HG03280 (cell line): ENCODE results near the gene BABAM2.
"Not testable (repeated sequence)": the region's sequence is repeated elsewhere in the genome, so short reads cannot be mapped to it uniquely, and the experiment has no call there.

Experiments used
- ATAC-seq: cut with Tn5 transposase; IDR thresholded peaks from one replicate; pipeline ENCODE4 v1.9.1; 2021; ENCODE audit warnings: mild to moderate bottlenecking, moderate library complexity; ENCODE audit not compliant: unreplicated experiment

The BABAM2 gene

DNA sequence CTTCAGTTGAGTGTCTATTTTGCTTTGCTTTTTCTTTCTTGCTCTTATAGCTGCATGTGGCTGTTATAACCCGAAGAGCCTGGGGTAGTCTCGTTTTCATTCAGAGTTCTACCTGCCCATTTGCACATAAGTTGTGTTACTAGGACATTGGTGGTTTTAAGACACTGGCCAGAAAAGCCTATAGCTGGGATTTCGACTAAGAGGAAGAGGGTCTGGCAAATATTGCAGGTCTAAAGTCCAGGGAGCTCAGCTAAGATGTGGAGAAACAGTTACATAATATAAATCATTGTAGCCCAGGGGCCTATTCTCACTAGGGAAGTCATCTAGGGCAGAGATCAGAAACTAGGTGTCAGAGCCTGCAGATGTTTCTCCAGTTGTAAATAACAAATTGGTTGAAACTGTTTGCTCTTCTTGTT, 120.8 kb downstream of the BABAM2 start:
- ATAC-seq: no peak

DNA sequence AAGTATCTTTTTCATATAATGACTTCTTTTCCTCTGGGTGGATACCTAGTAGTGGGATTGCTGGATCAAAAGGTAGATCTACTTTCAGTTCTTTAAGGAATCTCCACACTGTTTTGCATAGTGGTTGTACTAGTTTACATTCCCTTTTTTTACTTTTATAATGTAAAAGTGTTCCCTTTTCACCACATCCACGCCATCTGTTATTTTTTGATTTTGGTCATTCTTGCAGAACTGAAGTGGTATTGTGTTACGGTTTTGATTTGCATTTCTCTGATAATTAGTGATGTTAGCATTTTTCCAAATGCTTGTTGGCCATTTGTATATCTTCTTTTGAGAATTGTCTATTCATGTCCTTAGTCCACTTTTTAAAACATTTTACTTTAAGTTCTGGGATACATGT, 127.9 kb downstream of the BABAM2 start:
- ATAC-seq: not testable (repeated sequence)

DNA sequence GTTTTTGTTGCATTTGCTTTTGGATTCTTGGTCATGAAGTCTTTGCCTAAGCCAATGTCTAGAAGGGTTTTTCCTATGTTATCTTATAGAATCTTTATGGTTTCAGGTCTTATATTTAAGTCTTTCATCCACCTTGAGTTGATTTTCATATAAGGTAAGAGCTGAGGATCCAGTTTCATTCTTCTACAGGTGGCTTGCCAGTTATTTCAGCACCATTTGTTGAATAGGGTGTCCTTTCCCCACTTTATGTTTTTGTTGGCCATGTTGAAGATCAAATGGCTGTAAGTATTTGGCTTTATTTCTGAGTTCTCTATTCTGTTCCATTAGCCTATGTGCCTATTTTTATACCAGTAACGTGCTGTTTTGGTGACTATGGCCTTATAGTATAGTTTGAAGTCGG, 129.0 kb downstream of the BABAM2 start:
- ATAC-seq: not testable (repeated sequence)

DNA sequence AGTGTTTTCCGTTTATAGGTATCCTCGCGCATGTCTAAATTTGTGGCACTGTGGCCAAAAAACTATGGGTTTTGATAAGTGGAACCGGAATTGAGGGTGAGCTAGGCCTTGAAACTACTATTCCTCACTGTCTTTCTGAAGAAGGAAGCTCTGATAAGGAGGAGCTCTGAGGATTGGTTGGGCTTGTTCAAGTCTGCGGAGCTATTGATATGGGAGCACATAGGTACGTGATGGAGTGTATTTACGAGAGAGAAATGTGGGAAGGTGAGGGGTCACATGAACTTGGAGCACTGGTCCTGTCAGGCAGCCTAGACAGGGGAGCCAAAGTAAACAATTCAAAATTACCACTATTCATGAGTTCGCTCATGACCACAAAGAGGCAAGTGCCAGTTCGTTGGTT, 131.4 kb downstream of the BABAM2 start:
- ATAC-seq: no peak

DNA sequence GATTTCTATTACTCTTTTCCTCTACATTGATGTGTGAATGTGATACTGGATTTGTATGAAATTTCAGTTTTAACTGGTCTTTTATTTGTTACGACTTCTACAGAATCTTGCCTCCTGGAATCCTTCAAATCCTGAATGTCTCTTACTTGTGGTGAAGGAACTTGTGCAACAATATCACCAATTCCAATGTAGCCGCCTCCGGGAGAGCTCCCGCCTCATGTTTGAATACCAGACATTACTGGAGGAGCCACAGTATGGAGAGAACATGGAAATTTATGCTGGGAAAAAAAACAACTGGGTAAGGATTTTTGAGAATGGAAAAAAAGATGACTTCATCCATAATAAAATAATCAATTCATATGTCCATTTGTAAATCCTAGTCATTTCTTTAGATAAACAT, 134.6 kb downstream of the BABAM2 start:
- no peak for ATAC-seq

DNA sequence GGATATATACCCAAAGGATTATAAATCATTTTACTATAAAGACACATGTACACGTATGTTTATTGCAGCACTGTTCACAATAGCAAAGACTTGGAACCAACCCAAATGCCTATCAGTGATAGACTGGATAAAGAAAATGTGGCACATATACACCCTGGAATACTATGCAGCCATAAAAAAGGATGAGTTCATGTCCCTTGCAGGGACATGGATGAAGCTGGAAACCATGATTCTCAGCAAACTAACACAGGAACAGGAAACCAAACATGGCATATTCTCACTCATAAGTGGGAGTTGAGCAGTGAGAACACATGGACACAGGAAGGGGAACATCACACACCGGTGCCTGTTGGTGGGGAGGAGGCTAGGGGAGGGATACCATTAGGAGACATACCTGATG, 135.7 kb downstream of the BABAM2 start:
- ATAC-seq: not testable (repeated sequence)

DNA sequence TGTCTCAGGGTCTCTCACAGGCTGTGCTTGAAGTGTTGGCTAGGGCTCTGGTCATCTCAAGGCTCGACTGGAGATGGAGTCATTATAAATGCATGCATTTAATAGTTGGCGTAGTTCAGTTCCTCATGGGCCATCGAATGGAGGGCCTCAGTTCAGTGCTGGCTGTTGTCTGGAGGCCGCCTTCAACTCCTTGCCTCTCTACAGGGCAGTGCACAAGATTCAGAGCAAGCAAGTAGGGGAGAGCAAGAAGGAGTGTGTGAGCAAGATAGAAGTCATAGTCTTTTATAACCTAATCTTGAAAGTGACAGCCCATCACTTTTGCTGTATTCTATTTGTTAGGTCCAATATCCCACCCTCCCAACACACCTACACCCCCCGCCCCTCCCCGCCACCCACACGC, 137.5 kb downstream of the BABAM2 start:
- no peak for ATAC-seq

DNA sequence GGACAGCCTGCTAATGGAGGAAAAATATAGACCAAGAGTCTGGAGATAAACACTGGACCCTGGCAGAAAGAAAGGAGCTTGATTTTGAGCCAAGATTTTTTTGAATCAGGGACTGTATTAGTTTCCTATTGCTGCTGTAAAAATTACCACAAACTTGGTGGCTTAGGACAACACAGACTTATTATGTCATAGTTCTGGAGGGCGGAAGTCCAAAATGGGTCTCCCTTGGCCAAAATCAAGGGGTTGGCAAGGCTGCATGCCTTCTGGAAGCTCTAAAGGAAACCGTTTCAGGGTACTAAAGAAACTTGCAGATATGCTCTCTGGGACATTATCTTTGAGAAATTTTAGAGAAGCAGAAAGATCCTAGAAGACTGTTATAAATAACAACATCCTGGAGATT, 140.1 kb downstream of the BABAM2 start:
- ATAC-seq: no peak

DNA sequence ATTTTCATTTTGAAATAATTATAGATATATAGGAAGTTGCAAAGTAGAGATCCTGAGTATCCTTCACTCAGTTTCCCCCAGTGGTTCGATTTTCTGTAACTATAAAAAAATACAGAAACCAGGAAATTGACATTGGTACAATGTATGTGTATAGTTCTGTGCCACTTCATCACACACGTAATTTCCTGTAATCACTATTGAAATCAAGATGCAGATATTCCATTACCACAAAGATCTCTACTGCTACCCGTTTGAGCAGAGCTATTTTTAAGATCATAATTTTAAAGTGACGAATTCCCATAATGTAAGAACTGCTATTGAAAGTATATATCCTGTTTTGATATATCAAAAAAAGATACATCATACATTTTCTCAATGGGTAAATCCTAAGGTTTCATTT, 142.3 kb downstream of the BABAM2 start:
- no peak for ATAC-seq

DNA sequence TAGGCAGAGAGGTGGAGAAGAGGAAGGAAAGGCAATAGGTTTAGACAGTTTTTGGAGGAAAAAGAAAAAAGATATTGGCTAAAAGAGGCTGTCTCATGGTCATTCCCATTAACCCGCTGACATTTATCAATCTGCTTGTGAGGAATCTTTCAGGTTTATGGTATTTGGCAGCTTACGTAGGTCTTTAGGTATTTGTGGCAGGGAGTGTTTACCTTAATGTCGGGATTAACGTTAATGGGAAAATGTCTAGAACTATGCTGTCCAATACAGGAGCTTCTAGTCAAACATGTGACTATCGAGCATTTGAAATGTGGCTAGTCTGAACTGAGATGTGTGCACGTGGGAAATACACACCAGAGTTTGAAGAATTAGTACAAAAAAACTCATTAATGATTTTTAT, 144.2 kb downstream of the BABAM2 start:
- no peak for ATAC-seq

DNA sequence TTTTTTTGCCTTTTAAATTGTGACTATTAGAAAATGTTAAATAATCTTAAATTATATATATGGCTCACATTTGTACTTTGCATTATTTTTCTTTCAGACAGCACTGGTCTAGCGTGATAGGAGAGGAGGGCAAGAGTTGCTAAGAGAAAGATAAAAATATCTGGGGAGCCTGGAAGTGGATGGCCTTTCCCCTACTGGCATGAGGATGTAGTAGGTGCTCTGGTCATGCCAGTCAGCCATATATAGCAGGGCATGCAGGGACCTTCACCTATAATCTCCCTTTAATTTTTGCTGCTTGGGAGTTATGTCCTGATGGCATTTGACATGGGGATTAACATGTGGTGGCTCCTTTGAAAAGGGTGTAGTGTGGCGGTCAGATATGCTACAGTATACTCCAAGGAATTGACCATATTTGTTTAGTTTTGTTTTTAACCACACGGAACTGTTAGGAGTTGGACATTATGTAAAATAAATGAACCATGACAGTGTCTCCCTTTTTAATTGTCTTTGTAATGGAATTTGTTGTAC, 144.7 kb downstream of the BABAM2 start:
- no peak for ATAC-seq

DNA sequence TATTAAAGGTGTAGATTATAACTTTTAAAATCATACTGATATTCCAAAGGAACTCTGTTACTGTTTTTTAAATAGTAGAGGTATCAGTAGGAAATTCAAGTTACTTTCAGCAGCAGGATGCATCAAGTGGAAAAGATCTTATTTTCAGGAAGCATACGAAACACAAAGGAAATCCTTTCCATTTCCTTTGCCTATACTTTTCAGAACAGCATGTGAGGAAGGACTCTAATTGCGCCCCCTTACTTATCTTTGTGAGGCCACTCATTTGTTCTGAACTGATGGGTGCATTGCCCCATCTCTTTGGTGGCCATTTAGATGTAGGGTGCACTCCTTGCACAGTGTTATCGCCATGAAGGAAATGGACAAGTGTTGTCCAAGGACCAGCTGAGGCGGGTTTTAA, 145.3 kb downstream of the BABAM2 start:
- ATAC-seq: no peak

DNA sequence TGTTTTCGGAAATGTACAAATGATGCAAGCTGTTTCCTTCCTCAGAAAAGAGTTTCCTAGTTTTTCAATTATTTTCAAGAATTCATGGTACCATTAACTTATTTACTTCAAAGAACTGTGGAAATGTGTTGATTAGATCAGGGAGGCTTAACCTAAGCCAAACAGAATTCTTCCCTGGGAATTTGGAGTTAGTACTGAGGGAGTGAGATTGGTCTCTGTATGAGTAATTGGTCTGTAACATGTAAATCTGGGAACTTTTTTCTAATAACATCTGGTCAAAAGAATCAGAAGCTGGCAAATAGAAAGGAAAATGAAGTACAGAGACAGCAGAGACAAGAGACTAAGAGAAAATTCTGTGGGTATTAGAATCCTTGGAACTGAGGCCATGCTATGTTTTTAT, 145.8 kb downstream of the BABAM2 start:
- no peak for ATAC-seq

DNA sequence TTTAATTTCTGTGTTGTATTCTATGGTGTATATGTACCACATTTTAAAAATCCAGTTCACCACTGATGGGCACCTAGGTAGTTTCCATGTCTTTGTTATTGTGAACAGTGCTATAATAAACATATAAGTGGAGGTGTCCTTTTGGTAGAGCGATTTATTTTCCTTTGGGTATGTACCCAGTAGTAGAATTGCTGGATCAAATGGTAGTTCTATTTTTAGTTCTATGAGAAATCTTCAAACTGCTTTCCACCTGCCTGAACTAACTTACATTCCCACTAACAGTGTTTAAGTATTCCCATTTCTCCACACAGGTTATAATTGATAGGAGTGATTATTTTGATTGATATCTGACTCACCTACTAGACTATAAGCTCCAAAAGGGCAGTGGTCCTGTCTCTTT, 148.2 kb downstream of the BABAM2 start:
- ATAC-seq: no peak

DNA sequence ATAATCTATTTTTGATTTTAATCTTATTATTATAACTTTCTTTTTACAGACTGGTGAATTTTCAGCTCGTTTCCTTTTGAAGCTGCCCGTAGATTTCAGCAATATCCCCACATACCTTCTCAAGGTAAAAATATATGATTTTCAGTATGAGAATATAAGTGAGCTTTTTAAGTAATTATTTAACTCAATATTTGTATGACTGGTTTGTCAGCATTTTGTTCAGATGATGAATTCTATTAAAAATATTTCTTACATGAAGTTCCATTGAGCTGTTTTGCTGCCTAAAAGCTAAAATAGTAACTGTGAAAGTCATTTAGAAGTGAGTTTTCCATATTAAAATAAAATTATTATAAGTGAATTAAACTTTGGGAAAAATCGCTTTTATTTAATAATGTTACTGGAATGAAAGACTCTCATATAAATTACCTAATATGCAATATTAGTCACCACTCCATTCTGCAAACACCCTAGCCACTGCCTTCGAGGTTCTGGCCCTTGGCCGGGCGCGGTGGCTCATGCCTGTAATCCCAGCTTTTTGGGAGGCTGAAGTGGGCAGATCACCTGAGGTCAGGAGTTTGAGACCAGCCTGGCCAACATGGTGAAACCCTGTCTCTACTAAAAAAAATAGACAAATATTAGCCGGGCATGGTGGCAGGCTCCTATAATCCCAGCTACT, 155.3 kb downstream of the BABAM2 start:
- no peak for ATAC-seq

DNA sequence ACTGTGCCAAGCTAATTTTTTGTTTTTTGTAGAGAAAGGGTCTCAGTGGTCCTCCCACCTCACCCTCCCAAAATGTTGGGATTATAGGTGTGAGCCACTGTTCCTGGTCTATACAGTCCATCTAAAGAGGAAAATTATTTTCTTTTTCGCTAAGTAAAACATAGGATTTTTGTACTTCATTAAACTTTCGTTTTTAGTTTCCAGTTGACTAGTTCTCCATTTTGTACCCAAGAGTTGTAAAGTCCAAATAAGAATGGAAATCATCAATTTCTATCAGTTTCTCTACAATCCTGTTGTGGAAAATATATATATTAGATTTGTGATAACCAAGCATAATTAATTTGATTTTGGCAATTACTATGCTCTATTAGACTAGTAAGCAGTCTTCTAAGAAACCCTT, 156.4 kb downstream of the BABAM2 start:
- no peak for ATAC-seq

DNA sequence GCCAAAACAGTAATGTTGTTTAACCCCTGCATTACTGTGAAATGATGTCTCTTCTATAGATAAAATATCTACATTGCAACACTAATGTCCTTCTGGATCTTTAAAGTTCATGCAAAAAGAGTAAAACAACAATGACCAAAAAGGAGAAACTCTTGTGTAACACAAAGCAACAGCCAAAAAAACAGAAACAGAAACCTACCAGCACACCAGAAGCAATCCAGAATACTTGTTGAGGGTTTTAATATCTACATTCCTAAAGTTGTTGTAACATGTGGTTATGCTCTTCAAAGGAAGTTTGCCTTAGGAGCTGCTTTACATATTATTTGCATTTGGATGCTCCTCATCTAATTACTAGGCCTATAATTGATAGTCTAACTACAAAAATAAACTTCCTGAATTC, 157.2 kb downstream of the BABAM2 start:
- ATAC-seq: no peak

DNA sequence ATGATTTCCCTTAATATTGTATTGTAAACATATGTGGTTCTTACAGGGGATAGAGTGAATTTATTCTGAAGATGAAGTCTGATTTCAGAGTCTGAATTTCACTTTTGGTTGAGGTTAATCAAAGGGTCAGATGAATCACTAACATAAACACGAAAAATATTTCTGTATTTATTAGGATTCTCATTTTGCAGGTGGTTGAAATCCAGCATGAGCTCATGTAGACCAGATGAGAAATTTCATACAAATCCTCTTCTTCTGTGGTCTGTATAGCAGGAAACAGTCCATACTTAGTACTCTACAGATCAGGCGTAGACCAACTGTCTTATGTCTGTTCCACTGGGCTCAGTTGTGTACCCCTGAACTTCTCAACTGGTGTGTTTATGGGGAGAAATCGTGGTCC, 157.8 kb downstream of the BABAM2 start:
- no peak for ATAC-seq

DNA sequence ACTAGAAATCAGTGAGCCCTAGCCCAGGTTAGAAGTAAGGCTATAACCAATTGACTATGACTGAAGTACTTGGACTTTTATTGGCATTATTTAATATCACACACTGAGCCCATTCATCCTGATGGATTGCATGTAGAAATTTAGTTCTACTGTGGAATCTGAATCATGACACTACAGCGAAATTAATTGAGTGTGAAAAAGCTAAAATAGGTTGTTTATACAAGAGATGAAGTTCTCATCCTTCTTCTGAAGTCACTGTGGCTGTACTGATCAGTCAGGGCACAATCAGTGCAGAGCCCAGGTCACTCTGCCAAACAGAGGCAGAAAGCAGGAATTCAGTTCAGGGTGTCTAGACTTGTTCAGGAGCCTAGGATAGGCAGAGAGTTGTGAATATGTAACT, 158.9 kb downstream of the BABAM2 start:
- no peak for ATAC-seq

DNA sequence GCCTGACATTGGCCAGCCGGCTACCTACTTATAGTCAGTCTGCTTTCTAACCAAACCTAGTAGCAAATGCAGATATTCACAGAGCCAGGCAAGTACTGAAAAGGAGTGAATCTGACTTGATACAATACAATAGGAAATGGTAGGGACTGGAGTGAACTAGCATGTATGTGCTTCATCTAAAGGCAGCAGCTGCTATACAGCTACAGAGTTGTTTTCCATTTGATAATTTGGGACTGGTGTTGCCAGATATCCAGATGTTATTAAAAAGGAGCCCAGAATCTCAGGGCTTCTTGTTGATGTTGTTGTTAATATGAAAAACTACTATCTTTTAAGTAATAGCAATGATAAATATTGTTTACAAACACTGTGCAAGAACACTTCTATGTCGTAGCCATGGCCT, 159.4 kb downstream of the BABAM2 start:
- no peak for ATAC-seq

DNA sequence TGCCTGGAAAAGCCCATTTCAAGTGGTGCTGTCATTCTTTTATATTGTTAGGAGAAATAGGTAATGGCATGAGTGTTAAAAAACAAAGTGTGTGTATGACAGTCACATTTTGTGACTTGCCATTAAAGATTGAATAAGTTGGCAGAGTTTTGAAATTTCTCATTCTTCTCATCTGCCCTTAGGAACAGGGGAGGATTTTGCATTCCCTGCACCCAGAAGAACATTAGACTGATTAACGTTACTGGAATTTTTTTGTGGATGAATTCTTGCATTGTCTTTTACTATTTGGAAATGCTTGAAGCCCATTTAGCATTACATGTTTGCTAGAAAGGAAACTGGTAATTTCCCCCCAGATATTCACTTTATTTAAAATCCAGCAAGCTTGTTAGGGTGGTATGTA, 162.2 kb downstream of the BABAM2 start:
- no peak for ATAC-seq

DNA sequence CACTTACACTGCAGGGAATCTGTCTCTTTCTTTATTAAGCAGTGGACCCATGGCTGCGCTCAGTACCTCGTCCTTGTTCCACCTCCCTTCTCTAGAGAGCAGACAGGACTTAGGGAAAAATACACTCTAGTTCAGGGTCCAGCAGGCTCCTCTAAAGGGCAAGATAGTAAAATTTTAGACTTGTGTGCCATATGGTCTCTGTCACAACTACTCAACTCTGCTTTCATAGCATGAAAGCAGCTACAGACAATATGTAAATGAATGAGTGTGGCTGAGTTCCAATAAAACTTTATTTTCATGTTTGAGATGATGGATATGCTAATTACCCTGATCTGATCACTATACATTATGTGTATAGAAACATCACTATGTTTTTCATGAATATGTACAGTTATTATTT, 163.1 kb downstream of the BABAM2 start:
- ATAC-seq: no peak

DNA sequence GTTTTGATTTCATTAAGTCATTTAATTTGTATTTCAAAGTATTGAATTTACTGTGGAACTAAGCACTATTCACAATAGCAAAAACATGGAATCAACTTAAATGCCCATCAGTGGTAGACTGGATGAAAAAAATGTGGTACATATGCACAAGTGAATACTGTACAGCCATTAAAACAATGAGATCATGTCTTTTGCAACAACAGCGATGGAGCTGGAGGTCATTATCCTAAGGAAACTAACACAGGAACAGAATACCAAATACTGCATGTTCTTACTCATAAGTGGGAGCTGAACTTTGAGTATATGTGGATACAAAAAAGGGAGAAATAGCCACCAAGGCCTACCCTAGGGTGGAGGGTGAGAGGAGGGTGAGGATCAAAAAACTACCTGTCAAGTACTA, 164.4 kb downstream of the BABAM2 start:
- ATAC-seq: no peak
